Measurements from ENCODE around the gene NUBPL.
"Not testable (repeated sequence)": the region's sequence is repeated elsewhere in the genome, so short reads cannot be mapped to it uniquely, and the experiment has no call there.

NUBPL gene

DNA sequence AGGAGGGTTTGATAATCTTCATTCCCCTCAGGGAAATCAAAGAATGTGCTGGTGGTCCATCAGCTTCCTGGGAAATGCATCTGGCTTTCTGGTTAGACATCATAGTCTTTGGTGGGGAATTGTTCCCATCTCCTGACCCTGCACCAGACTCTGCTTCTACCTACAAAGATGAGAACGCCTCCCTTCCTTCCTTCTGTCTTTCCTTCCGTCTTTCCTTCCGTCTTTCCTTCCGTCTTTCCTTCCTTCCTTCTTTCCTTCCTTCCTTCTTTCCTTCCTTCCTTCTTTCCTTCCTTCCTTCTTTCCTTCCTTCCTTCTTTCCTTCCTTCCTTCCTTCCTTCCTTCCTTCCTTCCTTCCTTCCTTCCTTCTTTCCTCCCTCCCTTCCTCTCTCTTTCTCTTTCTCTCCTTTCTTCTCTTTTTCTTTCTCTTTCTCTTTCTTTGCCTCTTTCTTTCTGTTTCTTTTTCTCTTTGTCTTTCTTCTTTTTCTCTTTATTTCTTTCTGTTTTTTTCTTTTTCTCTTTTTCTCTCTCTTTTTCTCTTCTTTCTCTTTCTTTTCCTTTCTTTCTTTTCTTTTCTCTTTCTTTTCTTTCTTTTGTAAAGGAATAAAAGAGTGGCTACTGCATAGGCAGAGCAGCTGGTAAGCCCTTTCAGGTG, 326.9 kb downstream of the NUBPL start:
- Histone ChIP-seq H3K4me3 (ENCODE audit: low read depth, low read length) (no peak overlapping the region), H3K79me2 (ENCODE audit: control insufficient read depth, insufficient read depth, low read length, unreplicated experiment) (no peaks in the 10 kb centered on the region), H2AFZ (ENCODE audit: low read length, unreplicated experiment) (no peak overlapping the region), H3K27me3 (ENCODE audit: insufficient read depth, low read length) (no peaks in the 10 kb centered on the region), H3K27ac (ENCODE audit: low read depth, low read length) (no peak overlapping the region), H3K4me1 (ENCODE audit: control insufficient read depth, insufficient read depth, low read length, unreplicated experiment) (peaks cover 28% of the 10 kb centered on the region), H3K36me3 (ENCODE audit: insufficient read depth, low read length) (no peaks in the 10 kb centered on the region)

DNA sequence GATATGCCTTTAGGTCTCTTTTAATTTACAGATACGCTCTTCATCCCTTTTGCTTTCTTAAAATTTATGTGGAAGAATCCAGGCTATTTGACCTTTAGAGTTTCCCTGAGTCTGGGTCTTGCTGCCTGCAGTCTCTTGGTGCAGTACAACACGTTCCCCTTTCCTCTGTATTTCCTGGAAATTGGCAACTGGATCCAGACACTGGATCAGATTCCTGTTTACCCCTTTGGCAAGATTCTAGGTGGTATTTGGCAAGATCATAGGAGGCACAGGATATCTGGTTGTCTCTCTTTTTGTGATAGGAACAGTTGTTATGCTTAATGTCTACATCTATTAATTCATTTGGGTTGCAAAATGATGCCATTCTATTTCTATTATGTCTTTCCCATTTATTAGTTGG, 328.1 kb downstream of the NUBPL start:
- no peaks in the 10 kb centered on the region for H3K36me3 ChIP-seq (ENCODE audit: insufficient read depth, low read length)
- H2AFZ ChIP-seq (ENCODE audit: low read length, unreplicated experiment) = no peak overlapping the region
- H3K27me3 ChIP-seq (ENCODE audit: insufficient read depth, low read length) = no peaks in the 10 kb centered on the region
- no peak overlapping the region for H3K27ac ChIP-seq (ENCODE audit: low read depth, low read length)
- no peak overlapping the region for H3K4me3 ChIP-seq (ENCODE audit: low read depth, low read length)
- no peaks in the 10 kb centered on the region for H3K79me2 ChIP-seq (ENCODE audit: control insufficient read depth, insufficient read depth, low read length, unreplicated experiment)
- peaks cover 24% of the 10 kb centered on the region for H3K4me1 ChIP-seq (ENCODE audit: control insufficient read depth, insufficient read depth, low read length, unreplicated experiment)

DNA sequence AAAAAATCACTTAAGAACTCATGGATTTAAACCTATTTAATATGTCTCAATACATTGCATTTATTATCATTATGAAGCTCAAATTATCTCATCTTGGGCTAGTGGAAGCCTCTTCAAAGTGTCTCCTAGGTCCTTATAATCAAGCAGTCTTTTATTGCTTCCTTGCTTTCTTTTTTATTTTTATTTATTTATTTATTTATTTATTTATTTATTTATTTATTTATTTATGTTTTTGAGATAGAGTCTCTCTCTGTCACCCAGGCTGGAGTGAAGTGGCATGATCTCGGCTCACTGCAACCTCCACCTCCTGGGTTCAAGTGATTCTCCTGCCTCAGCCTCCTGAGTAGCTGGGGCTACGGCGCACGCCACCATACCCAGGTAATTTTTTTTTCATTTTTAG, 329.0 kb downstream of the NUBPL start:
- H3K27ac ChIP-seq (ENCODE audit: low read depth, low read length); H3K27me3 ChIP-seq (ENCODE audit: insufficient read depth, low read length); H2AFZ ChIP-seq (ENCODE audit: low read length, unreplicated experiment); H3K4me3 ChIP-seq (ENCODE audit: low read depth, low read length); H3K36me3 ChIP-seq (ENCODE audit: insufficient read depth, low read length); H3K79me2 ChIP-seq (ENCODE audit: control insufficient read depth, insufficient read depth, low read length, unreplicated experiment): not testable (repeated sequence)
- peaks cover 18% of the 10 kb centered on the region for H3K4me1 ChIP-seq (ENCODE audit: control insufficient read depth, insufficient read depth, low read length, unreplicated experiment)

DNA sequence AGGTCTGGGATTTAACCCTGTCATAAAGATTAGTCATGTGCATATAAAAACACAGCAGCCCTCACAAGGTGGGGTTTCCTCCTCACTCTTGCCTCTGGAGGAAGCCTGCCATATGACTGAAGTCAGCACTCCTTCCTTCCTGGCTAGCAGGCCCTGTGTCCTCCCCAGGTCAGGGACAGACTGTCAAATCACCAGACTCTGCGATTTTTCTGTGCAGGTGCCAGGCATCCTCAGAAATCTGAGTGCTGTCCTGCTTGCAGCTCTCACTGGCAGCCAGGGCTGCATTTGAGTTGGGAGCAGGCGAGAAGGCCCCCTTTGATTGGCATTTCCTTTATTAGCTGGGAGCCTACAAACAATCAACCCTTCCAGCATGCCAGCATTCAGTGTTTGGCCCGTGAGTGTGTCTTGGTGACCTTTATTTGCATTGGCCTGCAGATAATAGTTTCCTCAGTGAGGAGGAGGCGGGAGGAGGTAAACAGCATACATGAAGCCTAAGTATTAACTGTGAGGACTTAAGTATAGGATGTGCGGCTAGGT, 332.1 kb downstream of the NUBPL start:
- H3K79me2 ChIP-seq (ENCODE audit: control insufficient read depth, insufficient read depth, low read length, unreplicated experiment) = no peaks in the 10 kb centered on the region
- no peak overlapping the region for H3K27ac ChIP-seq (ENCODE audit: low read depth, low read length)
- no peak overlapping the region for H2AFZ ChIP-seq (ENCODE audit: low read length, unreplicated experiment)
- H3K4me1 ChIP-seq (ENCODE audit: control insufficient read depth, insufficient read depth, low read length, unreplicated experiment) = peaks cover 9% of the 10 kb centered on the region
- no peaks in the 10 kb centered on the region for H3K36me3 ChIP-seq (ENCODE audit: insufficient read depth, low read length)
- no peak overlapping the region for H3K4me3 ChIP-seq (ENCODE audit: low read depth, low read length)
- H3K27me3 ChIP-seq (ENCODE audit: insufficient read depth, low read length) = no peaks in the 10 kb centered on the region

DNA sequence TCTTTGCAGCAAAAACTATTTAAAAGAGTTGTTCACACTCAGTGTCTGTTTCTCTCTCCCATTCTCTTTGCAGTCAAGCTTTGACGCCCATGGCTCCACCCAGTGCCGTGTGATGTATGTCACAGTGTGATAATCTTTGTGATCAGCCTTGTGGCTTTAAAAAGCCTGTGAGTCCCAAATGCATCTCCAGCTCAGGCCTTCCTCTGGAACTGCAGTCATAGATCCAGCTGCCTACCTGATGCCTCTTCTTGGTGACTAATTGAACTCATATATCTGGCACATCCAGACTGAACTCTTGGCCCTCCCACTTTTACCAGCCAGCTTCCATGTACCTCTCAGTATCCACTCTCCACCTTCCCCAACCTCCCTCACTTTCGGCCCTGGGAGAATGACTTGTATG, 333.1 kb downstream of the NUBPL start:
- Histone ChIP-seq H3K4me3 (ENCODE audit: low read depth, low read length) (no peak overlapping the region), H3K27ac (ENCODE audit: low read depth, low read length) (no peak overlapping the region), H2AFZ (ENCODE audit: low read length, unreplicated experiment) (no peak overlapping the region), H3K27me3 (ENCODE audit: insufficient read depth, low read length) (no peaks in the 10 kb centered on the region), H3K4me1 (ENCODE audit: control insufficient read depth, insufficient read depth, low read length, unreplicated experiment) (peaks cover 9% of the 10 kb centered on the region), H3K36me3 (ENCODE audit: insufficient read depth, low read length) (no peaks in the 10 kb centered on the region), H3K79me2 (ENCODE audit: control insufficient read depth, insufficient read depth, low read length, unreplicated experiment) (no peaks in the 10 kb centered on the region)

DNA sequence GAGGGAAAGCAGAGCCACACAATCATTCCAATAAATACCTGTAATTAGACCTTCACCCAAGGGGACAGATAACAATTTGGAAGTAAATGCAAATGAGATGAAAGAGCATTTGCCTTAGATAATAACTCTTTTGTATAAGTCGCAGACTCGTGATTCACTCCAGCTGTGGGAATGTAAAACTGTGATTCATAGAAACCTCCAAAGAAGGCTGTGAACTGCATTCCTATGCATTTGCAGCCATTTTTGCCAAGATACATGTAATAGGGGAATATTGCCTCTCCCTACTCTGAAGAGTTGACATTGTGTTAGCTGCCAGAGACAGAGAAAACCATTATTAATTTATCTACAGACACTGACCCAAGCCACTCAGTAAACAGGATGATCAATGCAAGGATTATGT, 334.0 kb downstream of the NUBPL start:
- H3K27ac ChIP-seq (ENCODE audit: low read depth, low read length) = no peak overlapping the region
- no peaks in the 10 kb centered on the region for H3K79me2 ChIP-seq (ENCODE audit: control insufficient read depth, insufficient read depth, low read length, unreplicated experiment)
- no peak overlapping the region for H2AFZ ChIP-seq (ENCODE audit: low read length, unreplicated experiment)
- peaks cover 9% of the 10 kb centered on the region for H3K4me1 ChIP-seq (ENCODE audit: control insufficient read depth, insufficient read depth, low read length, unreplicated experiment)
- no peak overlapping the region for H3K4me3 ChIP-seq (ENCODE audit: low read depth, low read length)
- no peaks in the 10 kb centered on the region for H3K27me3 ChIP-seq (ENCODE audit: insufficient read depth, low read length)
- no peaks in the 10 kb centered on the region for H3K36me3 ChIP-seq (ENCODE audit: insufficient read depth, low read length)

DNA sequence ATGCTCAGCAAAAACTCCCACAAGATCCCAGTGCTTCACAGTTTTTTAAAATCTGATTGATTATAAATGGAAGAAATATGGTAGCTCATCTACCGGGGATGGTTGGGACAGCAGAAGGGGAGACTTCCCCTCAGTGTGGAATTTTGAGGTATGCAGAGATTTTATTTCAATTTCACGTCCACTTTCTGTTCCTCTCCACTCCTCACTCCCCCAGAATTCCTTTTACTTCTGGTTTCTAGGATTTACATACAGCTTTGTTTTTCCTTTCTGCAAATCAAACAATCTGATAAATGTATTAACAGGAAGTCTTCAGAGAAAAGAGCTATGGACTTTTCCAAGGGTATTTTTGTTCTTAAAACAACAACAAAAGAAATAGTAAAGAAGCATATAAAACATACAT, 334.4 kb downstream of the NUBPL start:
- Histone ChIP-seq H3K4me1 (ENCODE audit: control insufficient read depth, insufficient read depth, low read length, unreplicated experiment) (peaks cover 9% of the 10 kb centered on the region), H3K27me3 (ENCODE audit: insufficient read depth, low read length) (no peaks in the 10 kb centered on the region), H2AFZ (ENCODE audit: low read length, unreplicated experiment) (no peak overlapping the region), H3K79me2 (ENCODE audit: control insufficient read depth, insufficient read depth, low read length, unreplicated experiment) (no peaks in the 10 kb centered on the region), H3K27ac (ENCODE audit: low read depth, low read length) (no peak overlapping the region), H3K36me3 (ENCODE audit: insufficient read depth, low read length) (no peaks in the 10 kb centered on the region), H3K4me3 (ENCODE audit: low read depth, low read length) (no peak overlapping the region)

DNA sequence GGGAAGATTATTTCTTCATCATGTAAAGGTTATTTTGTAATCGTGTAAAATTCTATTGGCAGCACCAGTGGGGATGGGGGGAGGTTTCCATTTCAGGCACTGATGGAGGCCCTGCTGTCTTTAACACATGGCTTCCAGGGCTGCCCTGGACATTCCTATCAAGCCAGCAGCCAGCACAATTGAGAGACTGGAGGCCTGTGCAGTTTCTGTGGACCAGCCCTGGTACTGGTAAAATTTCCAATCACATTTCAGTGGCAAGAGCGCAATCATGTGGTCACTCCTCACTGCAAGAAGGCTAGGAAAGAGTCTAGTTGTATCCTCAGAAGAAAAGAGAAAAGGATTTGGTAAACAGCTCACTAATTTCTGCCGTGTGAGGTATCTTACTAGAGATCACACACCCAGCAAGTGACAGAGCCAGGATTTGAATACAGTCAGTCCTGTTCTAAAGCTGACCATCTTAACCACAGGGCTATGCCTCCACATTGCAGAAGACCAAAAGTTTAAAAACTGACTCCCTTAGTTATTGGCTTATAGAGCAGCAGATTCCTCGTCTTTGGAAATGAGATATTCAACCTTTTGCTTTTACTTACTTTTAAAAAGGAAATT, 336.5 kb downstream of the NUBPL start:
- Histone ChIP-seq H3K27ac (ENCODE audit: low read depth, low read length) (no peak overlapping the region), H3K27me3 (ENCODE audit: insufficient read depth, low read length) (no peaks in the 10 kb centered on the region), H3K79me2 (ENCODE audit: control insufficient read depth, insufficient read depth, low read length, unreplicated experiment) (no peaks in the 10 kb centered on the region), H2AFZ (ENCODE audit: low read length, unreplicated experiment) (no peak overlapping the region), H3K4me1 (ENCODE audit: control insufficient read depth, insufficient read depth, low read length, unreplicated experiment) (peaks cover 9% of the 10 kb centered on the region), H3K4me3 (ENCODE audit: low read depth, low read length) (no peak overlapping the region), H3K36me3 (ENCODE audit: insufficient read depth, low read length) (no peaks in the 10 kb centered on the region)

DNA sequence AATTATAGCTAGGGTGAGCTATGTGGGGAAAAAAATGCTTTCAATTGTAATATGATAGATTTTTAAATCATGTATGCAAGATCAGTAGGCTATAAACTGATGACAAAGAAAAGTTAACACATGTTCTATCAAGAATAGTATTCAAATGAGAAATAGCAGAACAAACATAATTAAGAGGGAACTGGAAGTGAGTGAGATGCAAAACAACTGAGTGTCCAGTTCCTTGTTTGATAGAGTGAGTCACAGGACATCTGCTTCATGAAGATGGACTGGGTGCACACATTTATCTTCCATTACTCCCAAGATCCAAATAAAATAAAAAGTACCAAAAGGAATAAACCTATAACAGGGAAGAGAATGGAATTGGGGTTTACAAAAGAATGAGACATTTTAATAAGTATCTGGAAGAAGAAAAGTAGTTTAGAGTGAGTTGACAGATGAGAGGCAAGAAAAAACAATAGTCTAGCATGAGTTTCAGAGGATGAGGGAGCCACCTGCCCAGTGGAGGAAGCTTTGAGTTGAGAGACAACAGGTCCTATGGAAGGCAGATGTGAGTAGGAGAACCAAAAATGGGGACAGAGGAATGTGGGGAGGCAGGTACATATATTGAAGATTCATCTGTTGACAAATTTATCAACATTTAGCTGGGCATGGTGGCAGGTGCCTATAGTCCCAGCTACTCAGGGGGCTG, 337.8 kb downstream of the NUBPL start:
- no peak overlapping the region for H3K27ac ChIP-seq (ENCODE audit: low read depth, low read length)
- H3K4me1 ChIP-seq (ENCODE audit: control insufficient read depth, insufficient read depth, low read length, unreplicated experiment) = peaks cover 9% of the 10 kb centered on the region
- no peak overlapping the region for H3K4me3 ChIP-seq (ENCODE audit: low read depth, low read length)
- H3K36me3 ChIP-seq (ENCODE audit: insufficient read depth, low read length) = no peaks in the 10 kb centered on the region
- no peaks in the 10 kb centered on the region for H3K27me3 ChIP-seq (ENCODE audit: insufficient read depth, low read length)
- H2AFZ ChIP-seq (ENCODE audit: low read length, unreplicated experiment) = no peak overlapping the region
- H3K79me2 ChIP-seq (ENCODE audit: control insufficient read depth, insufficient read depth, low read length, unreplicated experiment) = no peaks in the 10 kb centered on the region

DNA sequence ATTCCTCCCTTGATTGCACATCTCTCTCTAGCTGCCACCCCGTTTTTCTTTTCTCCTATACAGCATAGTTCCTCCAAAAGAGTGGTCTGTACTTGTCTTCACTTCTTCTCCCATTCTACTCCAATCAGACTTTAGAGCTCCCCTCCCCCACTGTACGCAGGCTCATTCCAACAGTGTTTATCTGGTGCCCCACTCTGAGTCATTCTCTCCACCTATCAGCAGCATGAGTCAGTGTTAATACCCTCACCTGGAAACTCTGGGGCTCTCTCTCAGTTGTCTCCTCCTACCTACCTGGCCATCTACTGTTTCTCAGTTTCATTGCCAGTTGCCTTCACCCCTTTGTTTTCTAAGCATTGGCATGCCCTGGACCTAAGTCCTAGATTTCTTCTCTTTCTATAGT, 340.8 kb downstream of the NUBPL start:
- Histone ChIP-seq H3K27ac (ENCODE audit: low read depth, low read length) (no peak overlapping the region), H3K79me2 (ENCODE audit: control insufficient read depth, insufficient read depth, low read length, unreplicated experiment) (no peaks in the 10 kb centered on the region), H2AFZ (ENCODE audit: low read length, unreplicated experiment) (no peak overlapping the region), H3K4me3 (ENCODE audit: low read depth, low read length) (no peak overlapping the region), H3K27me3 (ENCODE audit: insufficient read depth, low read length) (no peaks in the 10 kb centered on the region), H3K4me1 (ENCODE audit: control insufficient read depth, insufficient read depth, low read length, unreplicated experiment) (no peaks in the 10 kb centered on the region), H3K36me3 (ENCODE audit: insufficient read depth, low read length) (no peaks in the 10 kb centered on the region)
